ENCODE data around the gene RAB34.

RAB34 gene

GRCh38 chr17:28750178-28751047, 32.7 kb upstream of the RAB34 start:
- peak; percentile 69 for DNase-seq (ENCODE audit: low spot score)
- ChIA-PET POLR2A (ENCODE audit: low non-redundant PET) (interaction anchor here (2.7 kb wide), 1 partner anchor 23 kb away, joined by 22 read pairs; the partner anchor contains the start of gene TLCD1), CTCF (interaction anchor here (0.6 to 14.3 kb wide), 10 partner anchors 11 to 189 kb away, joined by 3 to 249 read pairs (median 6); partner anchors contain the start of genes NEK8, RPL23A and TLCD1)
- peak overlapping the region; percentile 100 for H3K27ac ChIP-seq
- TF ChIP-seq CTCF (conservative IDR thresholded peaks at IDR 0.05; ENCODE audit: low read depth): peak; percentile 99

GRCh38 chr17:28749516-28750177, 32.0 kb upstream of the RAB34 start:
- H3K27ac ChIP-seq: peak overlapping the region; percentile 100
- DNase-seq (ENCODE audit: low spot score): no peak
- no peak for TF ChIP-seq CTCF (conservative IDR thresholded peaks at IDR 0.05; ENCODE audit: low read depth)
- ChIA-PET POLR2A (ENCODE audit: low non-redundant PET) (interaction anchor here (2.7 kb wide), 1 partner anchor 23 kb away, joined by 22 read pairs; the partner anchor contains the start of gene TLCD1), CTCF (interaction anchor here (0.6 to 14.3 kb wide), 8 partner anchors 14 to 190 kb away, joined by 3 to 249 read pairs (median 4); partner anchors contain the start of genes NEK8, RPL23A and TLCD1)

DNA sequence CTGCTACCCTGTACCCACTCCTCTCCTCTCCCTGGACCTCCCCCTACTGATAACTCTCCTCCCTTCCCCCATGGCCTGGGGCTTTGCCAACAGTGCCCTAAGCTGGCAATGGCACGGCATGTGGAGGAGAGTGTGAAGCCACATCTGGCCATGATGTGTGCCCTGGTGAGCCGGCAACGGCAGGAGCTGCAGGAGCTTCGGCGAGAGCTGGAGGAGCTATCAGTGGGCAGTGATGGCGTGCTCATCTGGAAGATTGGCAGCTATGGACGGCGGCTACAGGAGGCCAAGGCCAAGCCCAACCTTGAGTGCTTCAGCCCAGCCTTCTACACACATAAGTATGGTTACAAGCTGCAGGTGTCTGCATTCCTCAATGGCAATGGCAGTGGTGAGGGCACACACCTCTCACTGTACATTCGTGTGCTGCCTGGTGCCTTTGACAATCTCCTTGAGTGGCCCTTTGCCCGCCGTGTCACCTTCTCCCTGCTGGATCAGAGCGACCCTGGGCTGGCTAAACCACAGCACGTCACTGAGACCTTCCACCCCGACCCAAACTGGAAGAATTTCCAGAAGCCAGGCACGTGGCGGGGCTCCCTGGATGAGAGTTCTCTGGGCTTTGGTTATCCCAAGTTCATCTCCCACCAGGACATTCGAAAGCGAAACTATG, 31.3 kb upstream of the RAB34 start:
- ChIA-PET CTCF (interaction anchor here (0.7 to 14.3 kb wide), 5 partner anchors 16 to 161 kb away, joined by 4 to 249 read pairs (median 8); partner anchors contain the start of genes NEK8 and TLCD1), POLR2A (ENCODE audit: low non-redundant PET) (interaction anchor here (2.7 kb wide), 1 partner anchor 22 kb away, joined by 22 read pairs; the partner anchor contains the start of gene TLCD1)
- peak overlapping the region; percentile 100 for H3K27ac ChIP-seq
- no peak for DNase-seq (ENCODE audit: low spot score)
- TF ChIP-seq CTCF (conservative IDR thresholded peaks at IDR 0.05; ENCODE audit: low read depth): no peak

DNA sequence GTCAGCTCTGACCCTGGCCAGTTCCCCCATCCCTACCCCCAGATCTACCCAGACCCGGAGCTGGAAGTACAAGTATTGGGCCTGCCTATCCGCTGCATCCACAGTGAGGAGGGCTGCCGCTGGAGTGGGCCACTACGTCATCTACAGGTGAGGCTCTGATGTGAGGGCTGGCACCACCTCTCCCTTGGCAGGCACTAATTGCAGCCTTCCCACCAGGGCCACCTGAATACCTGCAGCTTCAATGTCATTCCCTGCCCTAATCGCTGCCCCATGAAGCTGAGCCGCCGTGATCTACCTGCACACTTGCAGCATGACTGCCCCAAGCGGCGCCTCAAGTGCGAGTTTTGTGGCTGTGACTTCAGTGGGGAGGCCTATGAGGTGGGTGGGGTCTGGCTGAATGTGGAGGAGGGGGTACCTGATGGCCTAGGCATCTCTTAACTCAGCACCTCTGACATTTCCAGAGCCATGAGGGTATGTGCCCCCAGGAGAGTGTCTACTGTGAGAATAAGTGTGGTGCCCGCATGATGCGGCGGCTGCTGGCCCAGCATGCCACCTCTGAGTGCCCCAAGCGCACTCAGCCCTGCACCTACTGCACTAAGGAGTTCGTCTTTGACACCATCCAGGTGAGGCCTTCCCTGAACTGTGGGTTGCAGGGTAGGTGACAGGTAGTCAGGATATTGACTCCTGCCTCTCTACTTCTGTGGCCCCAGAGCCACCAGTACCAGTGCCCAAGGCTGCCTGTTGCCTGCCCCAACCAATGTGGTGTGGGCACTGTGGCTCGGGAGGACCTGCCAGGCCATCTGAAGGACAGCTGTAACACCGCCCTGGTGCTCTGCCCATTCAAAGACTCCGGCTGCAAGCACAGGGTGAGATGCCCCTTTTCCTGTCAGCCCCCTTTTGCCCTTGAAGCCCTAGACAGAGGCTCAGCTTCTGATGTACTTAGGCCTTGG, 30.4 kb upstream of the RAB34 start:
- DNase-seq (ENCODE audit: low spot score): no peak
- CTCF ChIA-PET: interaction anchor here (1.7 to 14.3 kb wide), 2 partner anchors 22 to 160 kb away, joined by 6 to 249 read pairs; partner anchors contain the start of genes NEK8 and TLCD1
- H3K27ac ChIP-seq: peak overlapping the region; percentile 100
- POLR2A ChIA-PET (ENCODE audit: low non-redundant PET): interaction anchor here (2.7 to 6.8 kb wide), 2 partner anchors 21 kb away, joined by 22 to 95 read pairs; partner anchors contain the start of genes NEK8 and TLCD1
- TF ChIP-seq CTCF (conservative IDR thresholded peaks at IDR 0.05; ENCODE audit: low read depth): no peak

GRCh38 chr17:28747051-28747691, 29.5 kb upstream of the RAB34 start:
- H3K27ac ChIP-seq: peak overlapping the region; percentile 100
- ChIA-PET CTCF (interaction anchor here (14.3 kb wide), 1 partner anchor 21 kb away, joined by 249 read pairs; the partner anchor contains the start of genes NEK8 and TLCD1), POLR2A (ENCODE audit: low non-redundant PET) (interaction anchor here (1.2 to 6.8 kb wide), 2 partner anchors 21 to 27 kb away, joined by 7 to 95 read pairs; partner anchors contain the start of genes NEK8, RPL23A and TLCD1)
- TF ChIP-seq CTCF (conservative IDR thresholded peaks at IDR 0.05; ENCODE audit: low read depth): no peak
- DNase-seq (ENCODE audit: low spot score): no peak
